GM12873 (cell line): ENCODE results near the gene LTF.

ENCODE experiments used
- TF ChIP-seq, protein P1 (sequence below): IDR thresholded peaks from 2 replicates; pipeline ENCODE4 v1.5.1; 2012; ENCODE audit warnings: low read depth, mild to moderate bottlenecking, moderate library complexity, low read length, control low read depth; ENCODE audit not compliant: insufficient read depth; ENCODE audit errors: missing control alignments

LTF gene

DNA sequence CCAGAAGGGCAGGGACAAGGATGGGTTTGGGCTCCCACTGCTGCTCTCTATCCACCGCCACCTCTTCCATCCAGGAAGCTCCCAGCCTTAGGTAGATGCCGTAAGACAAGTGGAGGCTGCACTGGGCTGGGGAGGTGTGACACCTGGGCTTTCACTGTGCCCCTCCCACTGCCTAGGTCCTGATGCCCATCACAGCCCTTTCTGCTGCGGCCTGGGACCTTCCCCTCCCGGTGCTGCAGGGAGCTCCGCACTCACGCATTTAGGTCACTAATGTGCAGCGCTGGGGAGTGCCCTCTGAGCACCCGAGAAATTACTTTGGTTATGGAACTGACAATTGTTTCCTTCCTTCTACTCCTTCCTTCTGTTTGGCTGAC lies 850 bp downstream of the LTF start:
- TF ChIP-seq, protein P1, sequence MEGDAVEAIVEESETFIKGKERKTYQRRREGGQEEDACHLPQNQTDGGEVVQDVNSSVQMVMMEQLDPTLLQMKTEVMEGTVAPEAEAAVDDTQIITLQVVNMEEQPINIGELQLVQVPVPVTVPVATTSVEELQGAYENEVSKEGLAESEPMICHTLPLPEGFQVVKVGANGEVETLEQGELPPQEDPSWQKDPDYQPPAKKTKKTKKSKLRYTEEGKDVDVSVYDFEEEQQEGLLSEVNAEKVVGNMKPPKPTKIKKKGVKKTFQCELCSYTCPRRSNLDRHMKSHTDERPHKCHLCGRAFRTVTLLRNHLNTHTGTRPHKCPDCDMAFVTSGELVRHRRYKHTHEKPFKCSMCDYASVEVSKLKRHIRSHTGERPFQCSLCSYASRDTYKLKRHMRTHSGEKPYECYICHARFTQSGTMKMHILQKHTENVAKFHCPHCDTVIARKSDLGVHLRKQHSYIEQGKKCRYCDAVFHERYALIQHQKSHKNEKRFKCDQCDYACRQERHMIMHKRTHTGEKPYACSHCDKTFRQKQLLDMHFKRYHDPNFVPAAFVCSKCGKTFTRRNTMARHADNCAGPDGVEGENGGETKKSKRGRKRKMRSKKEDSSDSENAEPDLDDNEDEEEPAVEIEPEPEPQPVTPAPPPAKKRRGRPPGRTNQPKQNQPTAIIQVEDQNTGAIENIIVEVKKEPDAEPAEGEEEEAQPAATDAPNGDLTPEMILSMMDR, result no peak

DNA sequence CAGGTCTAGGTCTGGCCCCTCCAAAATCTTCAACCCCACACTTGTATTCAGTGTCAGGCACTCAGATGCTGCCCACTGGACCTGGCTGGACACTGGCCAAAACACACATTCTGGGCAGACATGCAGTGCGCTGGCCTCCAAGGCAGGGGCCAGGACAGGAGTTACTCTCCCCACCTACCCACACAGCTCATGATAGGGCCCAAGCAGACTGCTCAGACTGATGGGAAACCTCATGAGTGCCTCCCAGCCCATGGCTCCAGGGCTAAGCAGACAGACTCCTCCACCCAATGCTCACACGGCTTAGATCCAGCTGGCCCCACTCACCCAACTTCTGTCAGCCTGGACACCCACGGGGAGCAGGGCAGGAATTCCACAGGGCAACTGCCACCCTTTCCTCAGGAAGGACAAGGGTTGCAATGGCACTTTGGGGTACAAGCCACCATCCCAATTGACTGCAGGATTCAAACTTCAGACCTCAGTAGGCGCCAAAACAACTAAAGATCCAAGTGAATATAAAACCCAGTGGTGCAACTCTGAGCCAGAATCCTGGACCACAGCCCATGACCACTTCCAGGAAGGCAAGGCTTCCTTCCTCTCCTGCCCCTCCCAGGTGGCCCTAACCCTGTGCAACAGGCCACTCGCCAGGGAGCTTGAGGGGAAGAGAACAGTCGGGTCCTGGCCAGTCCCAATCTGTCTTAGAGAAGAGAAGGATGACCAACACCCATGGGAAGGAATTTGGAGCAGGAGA lies 1.4 kb downstream of the LTF start:
- TF ChIP-seq, protein P1, result no peak

DNA sequence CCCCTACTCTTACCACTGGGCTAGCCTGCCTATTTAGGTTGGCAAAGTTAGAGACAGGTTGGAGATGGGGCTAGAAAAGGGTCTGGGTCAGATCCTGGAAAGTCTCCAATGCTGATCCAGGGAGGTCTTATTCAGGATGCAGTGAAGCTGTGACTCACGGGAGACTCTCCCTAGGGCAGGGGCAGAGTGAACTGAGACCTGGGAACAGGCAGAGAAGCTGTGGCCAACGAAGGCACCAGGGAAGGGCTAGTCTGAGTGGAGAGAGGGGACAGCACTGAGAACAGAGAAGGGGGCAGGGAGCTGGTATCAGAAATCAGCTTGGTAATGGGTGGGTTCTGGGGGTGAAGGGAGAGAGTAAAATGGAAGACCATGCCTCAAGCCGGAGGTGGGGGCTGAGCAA lies 2.2 kb downstream of the LTF start:
- TF ChIP-seq, protein P1, result no peak

DNA sequence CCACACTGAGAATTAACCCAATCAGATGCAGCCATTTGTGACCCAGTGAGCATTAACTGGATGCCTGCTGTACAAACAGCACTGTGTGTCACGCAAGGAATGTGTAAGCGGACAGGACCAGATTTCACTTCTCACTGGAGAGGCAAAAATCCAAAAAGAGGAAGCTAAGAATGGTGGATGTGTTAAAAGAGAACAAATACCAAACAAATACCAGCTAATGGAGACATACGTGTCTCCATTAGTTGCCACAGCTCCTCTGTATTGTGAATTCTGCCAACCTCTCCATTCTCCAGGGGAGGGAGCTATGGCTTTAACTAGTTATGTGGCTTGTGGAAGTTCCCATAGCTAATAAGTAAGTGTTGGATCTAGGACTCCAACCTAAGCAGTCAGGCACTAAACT lies 2.6 kb downstream of the LTF start:
- TF ChIP-seq, protein P1, result no peak

DNA sequence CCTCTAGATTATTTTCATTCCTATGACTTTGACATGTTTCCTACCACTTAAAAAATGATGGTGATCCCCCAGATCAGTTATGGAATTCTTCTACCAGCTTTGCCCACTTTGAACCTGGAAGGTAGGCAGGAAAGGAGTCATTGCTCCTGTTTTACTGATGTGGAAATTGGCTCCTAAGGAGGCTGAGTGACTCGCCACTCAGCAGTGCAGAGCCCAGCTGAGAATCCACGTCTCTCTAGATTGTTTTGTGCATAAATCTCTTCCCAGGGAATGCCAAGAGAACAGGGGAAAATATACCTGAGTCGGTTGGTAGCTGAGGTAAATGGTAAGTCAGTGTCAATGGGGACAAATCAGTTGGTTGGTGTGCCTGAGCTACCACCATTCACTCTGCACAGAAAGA lies 4.7 kb downstream of the LTF start:
- TF ChIP-seq, protein P1, result no peak

DNA sequence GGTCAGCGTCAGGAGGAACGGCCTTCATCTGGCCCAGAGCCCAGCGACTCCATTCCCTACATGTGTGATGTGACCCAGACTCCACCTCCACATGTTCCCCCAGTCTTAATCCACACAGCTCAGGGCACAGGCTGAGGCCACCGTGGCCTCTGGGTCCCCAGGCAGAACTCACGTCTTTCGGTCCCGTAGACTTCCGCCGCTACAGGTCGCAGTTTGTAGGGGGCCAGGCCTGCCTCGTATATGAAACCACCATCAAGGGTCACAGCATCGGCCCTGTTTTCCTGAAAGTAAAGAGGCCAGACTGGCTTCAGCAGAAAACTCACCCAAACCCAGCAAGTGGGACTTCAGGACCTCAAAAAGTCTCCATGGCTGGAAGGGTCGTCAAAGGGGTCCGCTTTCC lies 8.6 kb downstream of the LTF start:
- TF ChIP-seq, protein P1, result no peak

DNA sequence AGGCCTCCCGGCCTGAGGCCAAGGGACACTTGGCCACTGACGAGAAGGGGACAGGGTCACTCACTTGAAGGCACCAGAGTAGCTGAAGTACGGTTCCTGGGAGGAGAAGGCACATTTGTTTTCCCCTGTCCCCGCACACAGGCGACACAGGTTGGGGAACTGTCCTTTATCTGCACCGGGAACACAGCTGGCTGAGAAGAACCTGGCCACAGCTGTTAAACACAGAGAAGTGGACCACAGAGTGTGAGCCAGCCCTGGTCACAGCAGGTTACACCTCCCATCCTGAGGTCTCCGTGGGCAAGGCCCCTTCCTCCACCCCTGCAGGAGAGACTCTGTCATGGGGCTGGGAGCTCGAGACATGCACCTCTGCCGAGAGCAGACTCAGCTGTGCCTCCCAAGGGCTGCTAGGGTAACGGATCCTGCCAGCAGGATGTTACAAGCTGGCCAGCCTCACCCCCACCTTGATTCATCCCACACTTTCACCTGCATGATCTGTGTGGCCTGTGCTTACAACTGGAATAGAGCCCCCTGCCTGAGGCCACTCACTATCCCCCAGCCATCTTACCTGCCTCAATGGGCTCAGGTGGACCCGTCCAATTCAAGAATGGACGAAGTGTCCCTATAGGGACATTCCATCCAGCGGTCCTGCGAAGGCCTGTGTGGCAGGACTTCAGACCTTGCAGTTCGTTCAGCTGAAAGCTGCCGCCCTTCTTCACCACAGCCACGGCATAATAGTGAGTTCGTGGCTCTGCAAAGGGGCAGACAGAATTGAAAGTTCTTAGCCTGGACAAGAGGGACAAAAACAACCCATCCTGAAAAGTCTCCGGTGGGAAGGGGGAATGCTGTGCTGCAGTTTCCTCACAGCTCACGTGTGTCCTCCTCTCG lies 9.2 kb downstream of the LTF start:
- TF ChIP-seq, protein P1, result no peak
